Calu3 (cell line): ENCODE data around the gene ICOSLG. TPM values are rescaled to one million over a fixed set of nuclear protein-coding genes. Genes with fewer than 3 reads are reported as not detected.
"Not testable (repeated sequence)": the region's sequence is repeated elsewhere in the genome, so short reads cannot be mapped to it uniquely, and the experiment has no call there.

Source experiments
- BruUV-seq: library from RNA; stranded (reverse); fragments of 400-500 nt; replicated peaks from 2 replicates; lab custom pipeline; 2021; lab: Mats Ljungman, UMichigan
- CTCF ChIA-PET: fragments of 300-600 bp; sonication (Branson Sonifier 250); formaldehyde crosslinking; loops from one replicate; lab custom pipeline; 2022; ENCODE audit warnings: antibody characterized with exemption; lab: Charles Lee
- DNase-seq: peaks from one replicate; pipeline ENCODE4 v3.0.0; 2022
- H3K27ac Mint-ChIP-seq: one replicate; pipeline ENCODE4 v1.8.0; 2022; ENCODE audit warnings: mixed read lengths; ENCODE audit not compliant: unreplicated experiment
- H3K27me3 Mint-ChIP-seq: one replicate; pipeline ENCODE4 v1.8.0; 2022; ENCODE audit warnings: mixed read lengths; ENCODE audit not compliant: unreplicated experiment
- H3K36me3 Mint-ChIP-seq: one replicate; pipeline ENCODE4 v1.8.0; 2022; ENCODE audit warnings: mild to moderate bottlenecking, moderate library complexity, mixed read lengths; ENCODE audit not compliant: insufficient read depth, unreplicated experiment
- H3K4me1 Mint-ChIP-seq: one replicate; pipeline ENCODE4 v1.8.0; 2022; ENCODE audit warnings: mild to moderate bottlenecking, low read depth, mixed read lengths; ENCODE audit not compliant: unreplicated experiment
- H3K4me3 Mint-ChIP-seq: one replicate; pipeline ENCODE4 v1.8.0; 2022; ENCODE audit warnings: mild to moderate bottlenecking, low read depth, moderate library complexity, mixed read lengths; ENCODE audit not compliant: unreplicated experiment
- H3K9me3 Mint-ChIP-seq: one replicate; pipeline ENCODE4 v1.8.0; 2022; ENCODE audit warnings: low read depth, mixed read lengths; ENCODE audit not compliant: unreplicated experiment
- CTCF ChIP-seq: fragments of 200-600 bp; IDR thresholded peaks from one replicate; pipeline ENCODE4 v1.8.0; 2022; ENCODE audit warnings: antibody characterized with exemption; ENCODE audit not compliant: unreplicated experiment
- intact Hi-C: fragments of 100-400 bp; cut with micrococcal nuclease; formaldehyde crosslinking; loops from one replicate; pipeline ENCODE4 v1.10.0; 2022; ENCODE audit not compliant: unreplicated experiment
- total RNA-seq: library from RNA; stranded (reverse); gene quantifications from 2 replicates; pipeline ENCODE4 v1.2.3, GENCODE V29; 2022

Gene ICOSLG
- total RNA-seq, 1 experiment from 2014 or later: 3.4 TPM

- H3K4me1 Mint-ChIP-seq: no peaks in the 10 kb centered on the region
- no peak for DNase-seq
- no peak for TF ChIP-seq CTCF
- intact Hi-C loops: no loop called here
- H3K36me3 Mint-ChIP-seq: no peaks in the 10 kb centered on the region
- no peak overlapping the region for H3K27ac Mint-ChIP-seq
- peaks cover 49% of the 10 kb centered on the region for H3K27me3 Mint-ChIP-seq
- BruUV-seq: no TSS peak
- CTCF ChIA-PET: no interaction called here
- no peaks in the 10 kb centered on the region for H3K9me3 Mint-ChIP-seq
- H3K4me3 Mint-ChIP-seq: no peak overlapping the region
Measured at GRCh38 chr21:44259082-44259705, 18.5 kb upstream of the ICOSLG start.

GRCh38 chr21:44258056-44258725 is 17.4 kb upstream of the ICOSLG start:
- Mint-ChIP-seq H3K27ac (no peak overlapping the region), H3K4me3 (no peak overlapping the region), H3K27me3 (peaks cover 54% of the 10 kb centered on the region), H3K4me1 (no peaks in the 10 kb centered on the region), H3K36me3 (no peaks in the 10 kb centered on the region), H3K9me3 (no peaks in the 10 kb centered on the region)
- no peak for TF ChIP-seq CTCF
- no peak for DNase-seq
- intact Hi-C loops: no loop called here
- CTCF ChIA-PET: no interaction called here
- no TSS peak for BruUV-seq

- intact Hi-C loops: no loop called here
- CTCF ChIA-PET: no interaction called here
- no peaks in the 10 kb centered on the region for H3K36me3 Mint-ChIP-seq
- no peak overlapping the region for H3K4me3 Mint-ChIP-seq
- no peaks in the 10 kb centered on the region for H3K4me1 Mint-ChIP-seq
- peaks cover 47% of the 10 kb centered on the region for H3K27me3 Mint-ChIP-seq
- H3K27ac Mint-ChIP-seq: no peak overlapping the region
- no TSS peak for BruUV-seq
- no peak for TF ChIP-seq CTCF
- no peak for DNase-seq
- H3K9me3 Mint-ChIP-seq: no peaks in the 10 kb centered on the region
Measured at GRCh38 chr21:44255511-44255981, 14.8 kb upstream of the ICOSLG start.

GRCh38 chr21:44253832-44254710 is 13.3 kb upstream of the ICOSLG start:
- intact Hi-C loops: no loop called here
- CTCF ChIA-PET: interaction anchor here (0.7 kb wide), 1 partner anchor 138 kb away, joined by 3 read pairs; no protein-coding TSS in a partner anchor
- Mint-ChIP-seq H3K9me3 (no peaks in the 10 kb centered on the region), H3K4me1 (no peaks in the 10 kb centered on the region), H3K36me3 (no peaks in the 10 kb centered on the region), H3K4me3 (no peak overlapping the region), H3K27ac (no peak overlapping the region), H3K27me3 (peaks cover 32% of the 10 kb centered on the region)
- no peak for DNase-seq
- TF ChIP-seq CTCF: no peak
- BruUV-seq: no TSS peak

- H3K9me3 Mint-ChIP-seq, intact Hi-C loops, H3K4me3 Mint-ChIP-seq, H3K27ac Mint-ChIP-seq, CTCF ChIA-PET, DNase-seq, H3K4me1 Mint-ChIP-seq, H3K27me3 Mint-ChIP-seq, BruUV-seq, H3K36me3 Mint-ChIP-seq: not testable (repeated sequence)
Measured at GRCh38 chr21:44249204-44250037, 8.7 kb upstream of the ICOSLG start.

GRCh38 chr21:44247904-44248303 is 7.2 kb upstream of the ICOSLG start:
- BruUV-seq, DNase-seq, H3K4me3 Mint-ChIP-seq, H3K27me3 Mint-ChIP-seq, H3K9me3 Mint-ChIP-seq, H3K4me1 Mint-ChIP-seq, CTCF ChIA-PET, intact Hi-C loops, H3K27ac Mint-ChIP-seq, H3K36me3 Mint-ChIP-seq: not testable (repeated sequence)
